ENCODE measurements around the gene NAT16. TPM values are rescaled to one million over a fixed set of nuclear protein-coding genes. Genes with fewer than 3 reads are reported as not detected.

NAT16 gene
- total RNA-seq, 1 donor from 2014 or later = not detected

DNA sequence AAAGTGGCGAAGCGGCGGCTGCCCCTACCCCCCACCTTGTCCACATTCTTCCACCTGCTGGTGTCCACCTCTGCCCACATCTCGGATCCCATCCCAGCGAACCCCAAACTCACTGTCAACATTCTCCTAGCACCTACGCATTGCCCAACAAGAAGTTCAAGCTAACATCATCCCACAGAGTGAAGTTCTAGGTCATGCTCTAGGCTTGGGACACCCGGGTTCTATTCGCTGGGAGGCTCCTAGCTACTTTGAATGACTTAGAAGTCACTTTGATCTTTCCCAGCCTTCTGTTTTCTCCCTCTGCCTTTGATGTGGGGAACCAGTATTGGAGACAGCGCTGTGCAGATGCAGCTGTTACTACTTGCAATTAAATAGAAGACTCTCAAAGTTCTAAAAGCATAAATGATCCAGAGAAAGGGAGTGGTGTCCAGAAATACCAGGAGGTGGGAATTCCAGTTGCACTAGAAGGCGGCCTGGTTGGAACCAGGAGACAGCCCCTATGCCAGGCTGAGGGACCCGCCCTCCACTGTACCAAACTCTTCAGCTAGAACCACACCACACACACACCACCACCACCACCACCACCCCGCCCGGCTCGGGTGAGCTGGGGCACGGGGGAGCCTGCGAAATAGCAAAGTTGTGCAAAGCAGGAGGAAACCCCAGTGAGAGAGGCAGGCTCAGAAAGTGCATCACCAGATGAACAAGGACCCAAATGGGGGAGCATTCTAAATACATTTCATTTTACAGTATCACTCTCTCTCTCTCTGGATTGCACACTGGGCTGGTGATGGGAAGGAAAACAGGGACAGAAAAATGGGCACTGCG, 9.3 kb downstream of the NAT16 start:
- DNase-seq = no peak

DNA sequence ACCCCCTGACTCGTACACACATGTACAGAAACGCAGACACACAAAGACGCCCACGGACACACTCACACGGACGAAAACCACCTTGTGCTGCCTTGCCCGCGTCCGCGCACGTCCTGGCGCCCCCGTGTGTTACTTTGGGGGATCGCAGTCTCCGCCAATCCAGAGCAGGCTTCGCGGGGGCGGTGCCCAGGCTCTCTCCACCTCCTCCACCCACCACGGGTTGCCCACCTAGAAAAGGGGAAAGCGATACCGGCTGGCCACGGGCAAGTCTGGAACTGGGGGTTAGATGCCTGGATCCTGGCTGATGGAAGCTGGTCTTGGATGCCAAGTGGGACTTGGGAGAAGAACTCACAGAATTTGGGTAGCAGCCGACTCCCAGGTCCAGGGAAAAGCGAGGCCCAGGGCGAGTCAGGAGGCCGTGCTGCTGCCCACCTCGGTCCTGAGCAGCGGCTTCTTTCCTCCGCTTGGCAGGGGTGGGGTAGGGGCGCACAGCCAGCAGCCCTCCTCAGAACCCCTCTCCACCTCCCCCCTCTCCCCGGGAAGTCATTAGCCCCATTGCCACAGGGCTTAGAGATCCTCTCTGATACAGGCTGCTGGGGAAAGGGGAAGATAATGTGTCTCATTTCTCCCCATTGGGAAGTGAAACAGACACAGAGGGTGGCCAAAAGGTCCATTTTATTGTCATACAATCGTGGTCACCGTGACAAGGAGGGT, 10.1 kb downstream of the NAT16 start:
- DNase-seq = peak; percentile 69

DNA sequence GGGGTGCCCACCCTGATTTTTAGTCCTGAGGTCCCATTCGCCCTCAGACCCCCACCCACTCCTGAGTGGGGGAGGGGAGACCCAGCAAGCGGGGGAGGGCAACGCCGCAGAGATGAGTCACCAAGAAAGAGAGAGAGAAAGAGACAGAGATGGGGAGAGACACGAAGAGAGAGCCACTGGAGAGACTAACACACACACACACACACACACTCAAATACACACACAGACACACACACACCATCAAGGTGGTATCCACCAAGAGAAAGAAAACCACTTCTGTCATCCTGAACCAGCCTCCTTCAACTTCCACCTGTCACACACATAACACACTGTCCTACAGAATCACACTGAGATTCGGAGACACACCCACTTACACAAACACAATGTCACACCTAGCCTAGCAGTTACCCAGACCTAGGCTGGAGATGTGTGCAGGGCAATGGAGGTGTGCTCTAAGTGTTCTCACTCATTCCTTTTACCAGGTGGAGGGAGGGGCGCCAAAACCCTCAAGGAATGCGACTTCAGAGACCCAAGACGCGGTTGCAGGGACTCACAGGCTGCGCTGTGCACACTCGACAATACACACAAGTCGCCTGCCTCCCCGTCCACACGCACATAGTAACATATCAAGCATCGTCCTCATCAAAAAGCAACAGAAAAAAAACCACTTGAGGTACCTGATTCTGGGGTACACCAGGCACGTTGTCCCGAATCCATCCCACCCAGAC, 10.8 kb downstream of the NAT16 start:
- no peak for DNase-seq

DNA sequence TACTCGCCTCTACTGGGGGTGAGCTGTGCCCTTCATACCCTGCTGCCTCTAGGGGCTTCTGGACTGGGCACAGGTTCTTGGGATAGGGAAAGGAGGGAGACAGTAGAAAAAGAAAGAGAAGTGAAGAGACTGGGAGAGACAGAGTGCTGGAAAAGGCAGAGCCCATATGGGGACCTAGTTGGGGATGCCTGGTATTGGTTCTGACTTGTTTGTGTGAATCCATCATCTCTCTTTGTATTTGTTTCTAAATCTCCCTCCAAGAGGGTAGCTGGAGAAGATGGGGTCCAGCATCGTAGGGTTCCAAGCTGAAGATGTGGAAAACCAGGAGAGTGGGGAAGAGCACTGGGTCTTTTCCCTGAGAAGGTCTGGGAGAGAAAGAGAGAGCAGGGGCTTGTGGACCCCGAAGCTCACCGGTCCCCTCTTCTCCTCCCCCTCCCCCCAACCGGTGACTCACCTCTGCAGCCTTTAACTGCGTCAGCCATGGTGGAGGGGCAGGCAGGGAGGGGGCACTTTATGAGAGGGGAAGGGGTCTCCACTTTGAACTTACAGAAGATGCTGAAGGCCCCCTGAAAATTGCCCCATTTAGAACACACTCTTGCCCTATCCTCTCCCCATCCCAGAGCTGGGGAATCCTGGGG, 11.6 kb downstream of the NAT16 start:
- DNase-seq = no peak

DNA sequence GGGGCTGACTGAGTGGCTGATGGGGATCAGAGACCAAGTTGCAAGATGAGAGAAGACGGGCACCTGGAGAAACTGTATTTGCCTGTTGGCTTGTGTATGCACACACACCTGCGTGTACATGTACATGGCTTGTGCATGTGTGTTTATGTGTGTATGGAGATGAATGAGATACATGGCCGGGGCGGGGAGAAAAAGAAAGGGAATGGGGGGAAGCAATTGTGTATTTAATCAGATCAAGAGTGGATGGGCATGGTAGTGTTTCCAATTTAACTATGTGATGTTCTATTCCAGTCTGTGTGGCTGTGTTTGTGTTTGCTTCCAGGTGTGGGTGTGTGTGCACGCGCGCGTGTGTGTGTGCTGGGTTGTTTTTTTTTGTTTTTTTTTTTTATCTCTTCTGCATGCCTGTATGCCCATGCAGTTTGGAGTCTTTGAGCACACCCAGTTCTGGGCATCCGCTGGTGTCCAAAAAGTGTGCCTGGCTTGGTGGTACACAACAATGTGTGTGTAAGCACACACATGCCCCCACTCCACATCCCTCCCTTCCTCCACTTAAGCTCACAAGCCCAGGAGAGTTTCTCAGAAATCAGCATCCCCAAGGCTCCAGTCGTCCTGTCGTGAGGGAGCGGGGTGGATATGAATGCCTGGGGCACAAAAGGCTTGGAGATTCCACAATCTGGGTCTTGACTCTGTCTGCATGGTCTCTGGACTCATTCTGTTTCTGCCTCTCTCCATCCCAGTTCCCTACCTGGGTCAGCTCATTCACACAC, 12.3 kb downstream of the NAT16 start:
- DNase-seq = no peak

DNA sequence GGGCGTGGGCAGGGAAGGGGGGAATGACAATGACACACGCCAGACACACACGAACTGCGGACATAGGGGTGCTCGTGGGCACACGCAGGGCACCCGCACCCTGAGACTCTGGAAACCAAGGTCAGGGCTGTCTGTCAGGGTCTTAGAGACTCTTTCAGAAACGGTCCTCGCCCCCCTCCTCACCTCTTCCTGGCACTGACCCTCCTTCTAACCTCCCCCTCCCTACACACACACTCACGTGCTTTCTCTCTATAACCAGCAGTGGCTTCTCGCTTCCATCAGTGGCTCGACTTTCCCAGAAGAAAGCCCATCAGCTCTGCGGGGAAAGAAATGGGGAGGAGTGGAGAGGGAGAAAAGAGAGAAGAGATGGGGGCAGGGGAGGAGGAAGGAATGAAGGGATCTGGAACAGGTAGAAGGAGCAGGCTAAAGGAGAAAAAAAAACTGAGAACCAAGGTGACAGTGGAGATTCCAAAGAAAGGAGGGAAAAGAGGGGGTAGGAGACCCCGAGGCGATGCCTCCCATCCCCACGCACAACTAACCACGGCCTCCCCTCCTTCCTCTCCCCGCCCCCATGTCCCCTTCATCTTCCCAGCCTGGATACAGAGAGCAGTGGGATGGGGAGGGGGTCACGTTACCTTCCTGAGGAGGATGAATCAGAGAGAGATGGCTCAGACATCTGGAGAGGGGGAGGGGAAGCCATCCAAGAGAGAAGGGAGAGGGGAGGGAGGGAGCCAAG, 13.0 kb downstream of the NAT16 start:
- no peak for DNase-seq

DNA sequence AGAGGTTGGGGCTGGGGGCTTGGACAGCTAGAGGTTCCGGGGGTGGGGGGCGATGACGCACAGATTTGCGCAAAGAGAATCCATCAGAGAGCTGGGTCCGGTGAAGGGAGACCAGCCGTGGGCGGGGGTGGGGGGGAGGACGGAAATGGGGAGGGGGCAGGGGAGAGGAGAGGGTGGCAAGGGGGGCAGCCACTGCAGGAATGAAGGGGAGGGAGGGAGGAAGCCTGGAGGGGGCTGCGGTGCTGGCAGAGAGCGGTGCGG, 13.5 kb downstream of the NAT16 start:
- no peak for DNase-seq

DNA sequence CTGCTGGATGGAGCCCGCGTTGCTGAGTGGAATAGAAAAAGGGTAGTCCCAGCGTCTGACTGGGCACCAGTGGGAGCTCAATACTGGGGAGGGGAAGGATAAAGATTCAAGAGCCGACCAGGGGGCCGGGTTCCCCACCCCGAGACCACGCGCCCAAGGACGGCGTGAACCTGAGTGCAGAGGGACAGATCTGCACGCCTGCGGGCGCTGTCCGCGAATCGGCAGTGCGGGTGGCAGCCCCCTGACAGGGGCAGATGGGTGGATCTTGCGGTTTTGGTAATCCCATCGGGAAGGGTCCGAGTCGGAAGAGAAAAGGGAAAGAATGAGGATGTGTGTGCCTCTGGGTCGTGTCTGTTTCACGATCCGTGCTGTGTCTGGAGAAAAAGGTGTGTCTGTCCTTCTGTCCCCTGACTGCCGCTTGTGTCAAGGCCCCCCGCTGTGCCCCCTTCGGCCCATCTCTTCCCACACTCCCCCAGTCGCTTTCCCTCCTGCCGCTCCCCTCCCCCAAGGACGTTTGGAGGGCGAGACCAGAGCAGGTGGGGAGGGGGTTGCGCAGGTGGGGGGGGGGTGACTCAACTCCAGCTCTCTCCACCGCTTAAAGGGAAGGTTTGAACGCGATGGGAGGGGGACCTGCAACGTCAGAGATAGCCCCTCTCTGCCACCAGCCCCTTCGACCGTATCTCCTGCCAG, 14.0 kb downstream of the NAT16 start:
- DNase-seq = no peak

DNA sequence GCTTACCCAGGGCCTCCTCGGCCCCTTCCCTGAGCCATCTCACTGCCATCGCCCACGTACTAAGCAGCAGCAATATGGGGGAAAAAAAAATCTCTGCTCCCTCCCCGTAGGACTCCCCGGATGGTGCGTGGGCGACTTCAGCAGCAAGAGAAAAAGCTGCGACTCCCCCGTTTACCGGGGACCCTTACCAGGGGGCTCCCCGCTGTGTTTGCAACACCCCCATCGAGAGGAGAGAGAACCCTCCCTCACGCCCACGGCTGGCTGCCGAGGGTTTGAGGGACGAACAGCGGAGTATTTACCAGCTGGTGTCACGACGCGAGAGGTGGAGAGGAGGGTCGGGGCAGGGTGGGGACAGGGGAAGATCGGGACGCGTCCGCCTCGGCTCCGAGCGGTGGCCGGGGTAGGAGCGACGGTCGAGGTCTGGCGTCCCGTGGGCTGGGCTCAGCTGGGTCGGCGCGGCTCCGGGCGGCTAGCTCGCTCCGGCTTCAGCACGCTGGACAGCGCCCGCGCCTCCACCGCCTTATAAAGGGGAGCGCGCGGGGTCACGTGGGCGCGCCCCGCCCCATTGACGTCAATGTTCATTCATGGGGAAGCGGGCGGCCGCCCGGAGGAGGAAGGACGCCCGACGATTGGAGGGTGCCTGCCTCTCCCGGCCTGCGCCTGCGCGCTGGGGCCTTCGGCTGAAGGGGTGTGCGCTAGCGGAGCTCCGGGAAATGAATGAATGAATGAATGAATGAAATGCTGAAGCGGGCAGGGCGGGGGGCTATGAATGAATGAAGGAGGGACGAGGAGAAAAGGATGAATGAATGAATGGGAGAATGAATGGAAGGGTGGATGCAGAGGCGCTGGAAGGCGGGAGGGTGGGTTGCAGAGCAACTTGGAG, 14.8 kb downstream of the NAT16 start, which contains the start of gene VGF:
VGF (minus strand) TSS at position 495 of the 883 bp plus-strand sequence. CDS start 726 bp downstream, outside the sequence.
- DNase-seq = peak; percentile 96

DNA sequence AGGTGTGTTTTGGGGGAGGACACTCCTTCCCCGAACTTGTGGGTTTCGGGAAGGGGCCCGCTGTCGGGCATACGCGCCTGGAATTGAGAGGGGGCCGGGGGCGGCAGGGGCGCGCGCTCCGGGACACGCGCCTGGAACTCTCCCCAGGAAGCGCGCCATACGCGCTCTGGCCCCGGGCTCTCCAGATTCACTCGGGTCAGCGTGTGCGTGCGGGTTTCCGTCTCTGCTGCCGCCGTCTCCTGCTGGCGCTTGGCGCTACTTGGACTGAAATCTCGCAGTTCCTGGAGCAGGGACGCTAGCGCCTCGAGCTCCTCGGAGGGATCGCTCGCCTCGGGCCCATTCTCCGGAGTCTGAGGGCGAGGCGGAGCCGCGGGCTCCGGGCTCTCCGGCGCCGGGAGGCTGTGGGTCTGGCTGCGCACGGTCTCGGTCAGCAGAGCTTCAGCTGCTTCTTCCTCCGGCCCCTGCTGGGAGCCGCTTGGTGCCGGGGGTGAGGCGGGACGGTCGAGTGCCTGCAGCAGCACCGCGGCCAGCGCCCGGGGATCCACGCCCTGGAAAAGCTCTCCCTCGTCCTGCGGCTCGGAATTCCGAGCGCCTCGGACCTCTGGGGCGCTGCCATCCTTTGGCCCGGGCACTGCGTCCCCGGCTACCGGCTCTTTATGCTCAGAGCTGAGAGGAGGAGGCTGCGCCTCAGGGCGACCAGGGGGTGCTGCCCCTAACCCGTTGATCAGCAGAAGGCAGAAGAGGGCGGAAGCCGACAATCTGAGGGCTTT, 15.8 kb downstream of the NAT16 start:
- DNase-seq = peak; percentile 70

DNA sequence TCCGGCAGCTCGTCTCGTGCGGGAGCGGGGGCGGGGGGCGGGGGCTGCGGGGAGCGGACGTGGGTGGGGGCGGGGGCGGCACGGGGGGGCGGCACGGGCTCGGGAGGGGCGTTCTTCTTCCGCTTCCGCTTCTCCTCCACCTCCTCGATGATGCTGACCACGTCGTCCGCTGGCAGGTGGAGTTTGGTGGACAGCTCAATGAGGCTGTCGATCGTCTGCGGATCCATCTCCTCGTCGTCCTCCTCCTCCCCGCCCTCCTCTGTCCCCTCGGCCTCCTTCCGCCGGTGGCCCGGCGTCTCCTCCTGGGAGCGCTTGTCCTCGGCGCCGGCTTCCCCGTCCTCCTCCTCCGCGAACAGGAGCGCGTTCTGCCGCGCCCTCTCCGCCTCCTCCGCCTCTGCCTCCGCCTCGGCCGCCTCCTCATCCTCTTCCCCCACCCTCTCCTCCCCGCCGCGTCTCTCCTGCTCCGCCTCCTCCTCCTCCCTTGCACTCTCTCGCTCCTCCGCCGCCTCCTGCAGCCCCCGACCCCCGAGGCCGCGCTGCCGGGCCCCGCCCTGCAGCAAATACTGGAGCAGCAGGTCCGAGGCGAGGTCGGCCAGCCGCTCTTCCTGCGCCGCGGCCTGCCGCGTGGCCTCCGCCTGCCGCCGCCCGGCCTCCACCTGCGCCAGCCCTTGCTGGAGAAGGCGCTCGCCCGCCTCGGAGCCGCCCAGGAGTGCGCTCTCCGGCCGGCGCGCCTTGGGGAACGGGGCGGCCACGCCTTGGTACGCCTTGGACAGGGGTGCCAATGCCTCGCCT, 16.6 kb downstream of the NAT16 start:
- no peak for DNase-seq

DNA sequence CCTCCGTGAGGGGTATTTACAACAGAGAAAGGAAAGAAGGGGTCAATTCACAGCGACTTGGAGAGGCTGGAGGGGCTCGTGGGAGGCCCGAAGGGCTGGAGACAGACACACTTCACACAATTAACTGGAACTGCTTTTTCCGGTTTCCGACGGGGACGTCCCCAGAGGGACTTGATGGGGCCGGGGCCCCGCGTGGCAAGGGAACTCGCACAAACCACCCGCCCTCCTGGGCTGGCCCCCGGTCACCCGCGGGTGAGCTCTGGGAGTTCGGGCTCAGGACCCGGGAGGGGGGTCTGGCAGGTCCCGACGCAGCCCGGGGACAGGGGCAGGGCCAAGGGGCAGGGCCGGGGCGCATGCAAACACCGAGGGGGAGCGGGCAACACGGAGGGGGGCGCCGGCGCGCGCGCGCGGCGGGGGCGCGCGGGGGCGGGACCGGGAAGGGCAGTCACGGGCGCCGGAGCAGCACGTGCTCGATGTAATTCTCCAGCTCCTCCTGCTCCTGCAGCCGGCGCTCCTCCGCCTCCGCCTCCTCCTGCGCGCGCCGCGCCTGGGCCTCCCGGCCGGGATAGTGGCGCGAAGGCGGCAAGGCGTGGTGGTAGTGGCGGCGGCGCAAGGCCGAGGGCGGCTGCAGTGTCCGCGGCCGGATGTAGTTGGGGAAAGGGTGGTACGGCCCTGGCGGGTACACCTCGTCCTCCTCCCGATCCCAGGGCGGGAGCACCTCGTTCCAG, 17.4 kb downstream of the NAT16 start:
- DNase-seq = peak; percentile 60

DNA sequence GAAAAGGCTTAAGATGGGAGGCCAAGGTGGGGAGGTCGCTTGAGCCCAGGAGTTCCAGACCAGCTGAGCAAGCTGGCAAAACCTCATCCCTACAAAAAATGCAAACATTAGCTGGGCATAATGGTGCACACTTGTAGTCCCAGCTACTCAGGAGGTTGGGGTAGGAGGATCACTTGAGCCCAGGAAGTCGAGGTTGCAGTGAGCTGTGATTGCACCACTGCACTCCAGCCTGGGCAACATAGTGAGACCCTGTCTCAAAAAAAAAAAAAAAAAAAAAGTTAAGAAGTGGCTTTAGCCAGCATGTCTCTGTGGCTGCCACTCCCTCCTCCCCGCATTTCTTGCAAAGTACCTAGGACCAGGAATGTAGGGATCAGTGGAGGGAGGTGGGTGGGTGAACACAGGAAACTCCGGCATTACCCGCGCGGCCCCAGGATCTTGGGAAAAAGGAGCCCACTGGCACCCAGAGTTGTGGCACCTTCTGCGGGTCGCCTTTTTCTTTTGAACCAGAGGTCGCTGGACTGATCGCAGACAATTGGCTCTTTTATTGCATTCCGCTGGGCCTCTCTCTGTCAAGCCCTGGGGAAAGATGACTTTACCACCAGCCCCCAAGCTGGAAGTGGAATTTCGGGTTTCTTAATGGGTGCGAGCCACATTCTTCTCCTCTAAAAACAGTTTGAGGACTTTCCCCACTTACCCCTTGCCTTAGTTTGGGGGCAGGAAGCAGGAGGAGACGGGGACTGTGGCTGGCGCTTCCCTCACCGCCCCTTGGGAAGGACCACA, 18.2 kb downstream of the NAT16 start:
- DNase-seq = no peak

DNA sequence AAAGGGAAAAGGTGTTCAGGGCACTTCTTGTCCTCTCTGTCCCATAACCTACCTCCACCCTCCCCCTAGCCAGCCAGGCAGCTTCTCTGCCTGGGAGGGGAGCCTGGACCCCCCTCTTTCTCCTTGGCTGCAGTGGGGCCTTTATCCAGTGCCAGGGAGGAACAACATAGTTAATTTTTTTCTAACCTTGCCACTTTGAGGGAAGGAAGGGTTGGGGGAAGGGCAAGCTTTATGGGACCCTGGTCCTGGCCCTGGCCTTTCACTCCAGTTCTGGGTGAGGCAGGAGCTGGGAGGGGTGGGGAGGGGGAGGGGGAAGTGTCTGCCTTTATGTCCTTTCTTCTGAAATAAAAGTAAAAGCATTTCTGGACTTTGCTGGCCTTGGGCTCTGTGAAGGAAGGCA, 19.2 kb downstream of the NAT16 start:
- DNase-seq = no peak

DNA sequence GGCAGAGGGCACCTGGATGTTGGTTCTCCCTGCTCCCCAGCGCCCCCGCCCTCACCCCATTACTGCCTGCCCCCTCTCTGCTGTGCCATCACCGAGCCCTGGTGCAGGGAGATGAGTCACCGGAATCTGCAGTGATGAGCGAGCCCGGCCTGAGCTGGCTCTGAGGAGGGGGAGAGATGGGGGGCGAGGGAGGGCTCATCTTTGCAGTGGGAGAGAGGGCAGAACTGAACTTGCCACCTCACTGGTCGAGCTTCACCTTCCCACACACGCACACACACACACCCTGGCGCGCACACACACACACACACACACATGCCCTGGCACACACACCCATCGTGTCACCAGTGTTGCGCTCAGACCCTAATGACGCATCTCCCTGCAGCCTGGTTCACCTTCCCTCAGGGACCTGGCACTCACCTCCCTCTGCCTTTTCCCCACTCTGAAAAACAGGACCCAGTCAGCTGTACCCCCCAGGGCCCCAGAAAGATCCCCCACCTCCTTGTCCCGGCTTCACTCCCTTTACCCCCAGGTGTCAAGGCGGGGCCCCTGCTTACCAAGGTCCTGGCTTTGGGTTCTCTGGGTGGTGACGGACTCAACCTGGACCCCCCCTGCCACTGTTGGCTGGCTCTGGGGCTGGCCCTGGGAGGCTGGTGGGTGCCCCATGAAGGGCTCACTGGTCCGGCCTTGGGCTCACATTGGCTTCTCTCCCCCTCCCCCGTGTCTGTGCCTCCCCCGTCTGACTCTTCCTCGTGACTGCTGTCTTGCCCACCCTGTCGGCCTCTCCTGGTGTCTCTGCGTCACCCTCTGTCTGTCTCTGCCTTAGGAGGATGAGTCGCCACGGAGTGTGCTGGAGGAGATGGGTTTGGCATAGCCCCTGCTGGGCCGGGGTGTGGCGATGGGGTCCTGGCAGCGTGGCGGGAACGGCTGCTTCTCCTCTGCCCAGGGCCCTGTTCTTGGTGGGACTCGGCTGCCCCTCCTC, 20.1 kb downstream of the NAT16 start:
- no peak for DNase-seq
